HFFc6 (cell line): ENCODE measurements around the gene SRGAP2B. TPM values are rescaled to one million over a fixed set of nuclear protein-coding genes. Genes with fewer than 3 reads are reported as not detected.
"Not testable (repeated sequence)": the region's sequence is repeated elsewhere in the genome, so short reads cannot be mapped to it uniquely, and the experiment has no call there.

Experiments used
- DNase-seq: peaks from one replicate; pipeline ENCODE4 v3.0.0-alpha.2; 2018
- H3K27ac Mint-ChIP-seq: 2 replicates; pipeline ENCODE4 v1.8.0; 2020; ENCODE audit warnings: mild to moderate bottlenecking, mixed read lengths
- H3K27me3 Mint-ChIP-seq: 2 replicates; pipeline ENCODE4 v1.8.0; 2021; ENCODE audit warnings: mild to moderate bottlenecking, moderate library complexity, mixed read lengths; ENCODE audit not compliant: insufficient read depth
- H3K36me3 Mint-ChIP-seq: 2 replicates; pipeline ENCODE4 v1.8.0; 2021; ENCODE audit warnings: low read depth, mixed read lengths
- H3K4me1 Mint-ChIP-seq: 2 replicates; pipeline ENCODE4 v1.8.0; 2020; ENCODE audit warnings: low read depth, mixed read lengths
- H3K4me3 Mint-ChIP-seq: 2 replicates; pipeline ENCODE4 v1.8.0; 2020; ENCODE audit warnings: mild to moderate bottlenecking, moderate library complexity, mixed read lengths
- H3K9me3 Mint-ChIP-seq: 2 replicates; pipeline ENCODE4 v1.8.0; 2020; ENCODE audit warnings: mild to moderate bottlenecking, mixed read lengths
- total RNA-seq, 6 experiments: library from RNA; stranded (reverse); fragmentation: NEBNext Ultra II Directional; extraction: Animal tissue kit (Norgen Biotek cat#: 25700); gene quantifications; 2 replicates in 1 of 6; 3 replicates in 5 of 6; pipeline ENCODE4 v1.2.3, GENCODE V29; 2021

SRGAP2B gene
- total RNA-seq, 6 experiments from 2014 or later, result 30.2 to 61.1 (median 37.5) TPM

GRCh38 chr1:144982802-144983525 lies 112.2 kb downstream of the SRGAP2B start:
- not testable (repeated sequence) for DNase-seq, H3K4me1 Mint-ChIP-seq, H3K4me3 Mint-ChIP-seq, H3K27me3 Mint-ChIP-seq, H3K27ac Mint-ChIP-seq, H3K36me3 Mint-ChIP-seq, H3K9me3 Mint-ChIP-seq

DNA sequence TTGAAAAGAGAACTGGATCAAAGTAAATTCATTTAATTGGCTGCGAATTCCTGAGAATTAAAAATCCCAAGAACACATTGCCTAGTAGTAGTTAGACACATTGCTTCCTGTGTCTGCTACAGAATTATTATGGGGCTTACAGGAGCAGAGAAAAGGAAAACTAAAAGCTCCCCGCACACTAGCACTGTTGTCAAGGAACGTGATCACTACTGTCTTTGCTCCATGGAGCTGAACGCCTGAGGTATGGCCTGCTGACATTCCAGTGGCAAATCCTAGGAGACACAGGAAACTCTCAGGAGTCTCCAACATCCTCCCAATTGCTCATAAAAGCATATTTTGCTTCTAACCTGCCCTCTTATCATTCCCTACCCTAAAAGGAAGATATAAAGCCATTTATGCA lies 114.0 kb downstream of the SRGAP2B start:
- H3K27ac Mint-ChIP-seq, result not testable (repeated sequence)

DNA sequence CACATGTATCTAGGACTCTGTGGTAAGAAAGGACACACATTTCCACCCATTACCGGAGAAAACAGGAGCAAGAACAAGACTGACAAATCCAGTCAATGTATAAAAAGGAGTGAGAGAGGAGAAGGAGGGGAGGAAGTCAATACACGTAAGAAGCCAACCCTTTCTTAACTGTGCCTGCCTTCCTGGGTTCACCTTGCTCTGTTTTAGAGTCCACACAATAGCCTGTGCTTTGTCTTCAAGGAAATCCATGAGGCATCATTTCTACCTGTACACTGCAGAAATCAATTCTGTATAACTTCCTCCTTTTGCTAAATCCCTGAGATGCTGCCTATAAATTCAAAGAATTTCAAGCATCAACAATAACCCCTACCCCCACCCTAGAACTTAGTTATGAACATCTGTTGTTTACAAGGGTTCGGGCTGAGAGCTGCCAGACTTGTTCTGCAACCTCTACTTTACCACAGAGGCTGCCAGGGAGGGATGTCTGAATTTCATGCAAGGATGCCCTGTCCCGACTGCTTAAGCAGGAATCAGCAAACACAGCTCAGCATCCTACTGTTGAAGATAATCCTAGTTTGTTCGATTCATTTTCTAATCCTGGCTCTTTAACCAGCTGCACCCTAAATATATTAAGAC lies 115.0 kb downstream of the SRGAP2B start:
- DNase-seq, H3K27ac Mint-ChIP-seq, H3K4me1 Mint-ChIP-seq, H3K9me3 Mint-ChIP-seq, H3K36me3 Mint-ChIP-seq, H3K4me3 Mint-ChIP-seq, H3K27me3 Mint-ChIP-seq: not testable (repeated sequence)

More for the DNA sequence above, 114.0 kb downstream of the SRGAP2B start:
- not testable (repeated sequence) for H3K36me3 Mint-ChIP-seq, H3K4me1 Mint-ChIP-seq, DNase-seq, H3K27me3 Mint-ChIP-seq, H3K4me3 Mint-ChIP-seq, H3K9me3 Mint-ChIP-seq

- not testable (repeated sequence) for DNase-seq, H3K4me1 Mint-ChIP-seq, H3K9me3 Mint-ChIP-seq, H3K36me3 Mint-ChIP-seq, H3K27ac Mint-ChIP-seq, H3K4me3 Mint-ChIP-seq, H3K27me3 Mint-ChIP-seq
These were observed 117.3 kb downstream of the SRGAP2B start for GRCh38 chr1:144977856-144978255.

DNA sequence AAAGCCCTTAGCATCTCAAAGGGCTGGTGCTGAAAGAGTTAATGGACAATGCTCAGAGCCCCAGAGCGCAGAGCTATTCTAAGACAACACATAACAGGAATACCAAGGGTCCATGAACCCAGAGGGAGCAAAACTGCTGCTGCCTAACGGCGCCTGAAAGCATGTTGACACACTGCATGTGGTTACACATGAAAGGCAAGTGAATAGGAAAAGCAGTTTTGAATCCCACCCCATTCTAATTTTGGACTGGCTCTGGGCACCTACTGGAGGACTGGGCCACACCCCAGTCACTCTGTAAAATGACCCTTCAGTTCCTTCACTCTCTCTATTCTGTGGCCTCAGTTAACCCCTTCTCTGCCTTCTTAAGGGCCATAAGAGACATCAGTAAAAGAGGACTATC lies 123.2 kb downstream of the SRGAP2B start:
- H3K27me3 Mint-ChIP-seq, H3K27ac Mint-ChIP-seq, H3K36me3 Mint-ChIP-seq, H3K4me1 Mint-ChIP-seq, DNase-seq, H3K9me3 Mint-ChIP-seq, H3K4me3 Mint-ChIP-seq: not testable (repeated sequence)

DNA sequence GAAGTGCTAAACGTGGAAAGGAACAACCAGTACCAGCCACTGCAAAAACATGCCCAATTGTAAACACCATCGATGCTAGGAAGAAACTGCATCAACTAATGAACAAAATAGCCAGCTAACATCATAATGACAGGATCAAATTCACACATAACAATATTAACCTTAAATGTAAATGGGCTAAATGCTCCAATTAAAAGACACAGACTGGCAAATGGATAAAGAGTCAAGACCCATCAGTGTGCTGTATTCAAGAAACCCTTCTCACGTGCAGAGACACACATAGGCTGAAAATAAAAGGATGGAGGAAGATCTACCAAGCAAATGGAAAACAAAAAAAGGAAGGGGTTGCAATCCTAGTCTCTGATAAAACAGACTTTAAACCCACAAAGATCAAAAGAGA lies 128.6 kb downstream of the SRGAP2B start:
- DNase-seq, H3K36me3 Mint-ChIP-seq, H3K27ac Mint-ChIP-seq, H3K9me3 Mint-ChIP-seq, H3K4me3 Mint-ChIP-seq, H3K4me1 Mint-ChIP-seq, H3K27me3 Mint-ChIP-seq: not testable (repeated sequence)

GRCh38 chr1:144964765-144965164 lies 130.4 kb downstream of the SRGAP2B start:
- H3K27me3 Mint-ChIP-seq, H3K4me1 Mint-ChIP-seq, DNase-seq, H3K36me3 Mint-ChIP-seq, H3K4me3 Mint-ChIP-seq, H3K9me3 Mint-ChIP-seq, H3K27ac Mint-ChIP-seq: not testable (repeated sequence)

DNA sequence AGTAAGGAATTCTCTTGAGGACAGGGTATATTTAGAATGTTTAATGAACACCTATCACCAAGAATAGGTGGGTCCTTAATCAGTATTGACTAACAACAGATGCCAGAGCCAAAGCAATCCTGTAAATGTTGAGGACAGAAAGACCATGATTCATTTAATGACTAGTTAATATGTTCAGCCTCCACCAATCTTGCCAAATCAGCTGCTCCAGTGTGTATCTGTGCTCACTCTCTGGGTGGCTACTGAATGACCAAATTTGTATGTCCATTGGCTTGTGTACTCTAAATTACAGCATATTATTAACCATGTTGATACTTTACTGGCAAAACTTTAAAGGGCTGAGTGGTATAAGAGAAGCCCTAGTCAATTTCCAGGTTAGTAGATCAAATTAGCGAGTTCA lies 130.9 kb downstream of the SRGAP2B start:
- H3K27ac Mint-ChIP-seq, H3K4me3 Mint-ChIP-seq, H3K4me1 Mint-ChIP-seq, DNase-seq, H3K27me3 Mint-ChIP-seq, H3K9me3 Mint-ChIP-seq, H3K36me3 Mint-ChIP-seq: not testable (repeated sequence)

DNA sequence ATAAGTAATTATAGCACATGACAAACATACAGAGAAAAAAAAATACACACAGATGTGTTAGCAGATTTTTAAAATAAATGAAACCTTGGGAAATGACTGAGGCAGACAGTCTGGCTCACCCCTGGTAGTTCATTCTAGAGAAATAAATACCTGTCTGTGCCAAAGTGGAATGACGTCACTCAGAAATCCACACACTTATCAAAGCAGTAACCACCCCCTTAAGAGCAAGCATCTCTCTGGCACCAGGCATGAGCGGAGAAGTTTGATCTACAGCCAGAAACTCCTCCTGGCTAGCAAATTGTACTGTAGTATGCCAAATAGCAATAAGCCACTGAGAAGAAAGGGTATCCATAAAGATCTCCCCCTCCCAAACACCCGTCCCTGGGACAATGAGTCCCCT lies 131.6 kb downstream of the SRGAP2B start:
- H3K27me3 Mint-ChIP-seq, H3K4me3 Mint-ChIP-seq, H3K4me1 Mint-ChIP-seq, H3K9me3 Mint-ChIP-seq, DNase-seq, H3K36me3 Mint-ChIP-seq, H3K27ac Mint-ChIP-seq: not testable (repeated sequence)

DNA sequence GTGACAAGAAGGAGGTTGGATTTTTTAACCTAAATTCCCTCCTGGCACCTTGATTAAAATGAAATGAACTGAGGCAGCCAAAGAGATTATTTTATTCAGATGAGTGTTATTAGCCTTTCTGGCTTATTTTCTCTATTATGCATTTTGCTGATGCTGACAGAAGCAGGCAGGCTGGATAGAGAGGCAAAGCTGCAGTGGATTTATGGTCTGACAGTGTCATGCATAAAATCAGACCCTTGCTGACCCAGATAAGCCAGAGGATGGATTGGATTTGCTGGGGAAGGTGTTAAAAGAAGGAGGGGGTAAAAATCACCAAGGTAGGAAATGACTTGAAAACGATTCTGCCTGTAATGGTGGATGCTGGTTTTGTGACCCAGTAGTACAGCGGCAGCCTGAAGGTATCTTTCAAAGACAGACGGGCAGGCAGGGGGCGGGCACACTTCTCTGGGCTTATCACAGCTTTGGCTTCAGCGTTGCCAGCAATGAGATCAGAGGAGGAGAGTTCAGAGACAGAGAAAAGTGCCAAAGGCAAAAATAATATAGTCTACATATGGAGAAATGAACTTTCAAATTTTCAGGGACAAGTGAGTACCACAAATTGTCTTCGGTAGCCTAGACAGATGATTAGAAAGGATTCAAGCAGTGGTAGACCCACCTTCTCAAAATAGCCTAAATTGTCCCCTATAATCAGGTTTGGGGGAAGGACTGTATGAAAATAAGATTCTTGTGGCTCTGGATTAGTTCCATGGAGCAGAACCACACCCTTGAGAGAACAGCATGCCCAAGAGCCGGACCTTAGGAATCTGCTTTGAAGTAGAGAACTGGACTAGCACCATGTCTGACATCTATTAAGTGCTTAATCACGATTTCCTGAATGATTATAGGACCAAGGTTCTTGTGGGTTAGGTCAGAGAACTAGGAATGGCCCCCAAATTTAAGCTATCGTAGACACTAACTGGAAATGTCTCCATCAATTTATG lies 133.2 kb downstream of the SRGAP2B start:
- not testable (repeated sequence) for H3K4me3 Mint-ChIP-seq, H3K27me3 Mint-ChIP-seq, H3K9me3 Mint-ChIP-seq, H3K4me1 Mint-ChIP-seq, H3K27ac Mint-ChIP-seq, DNase-seq, H3K36me3 Mint-ChIP-seq

- not testable (repeated sequence) for H3K36me3 Mint-ChIP-seq, H3K4me3 Mint-ChIP-seq, DNase-seq, H3K27ac Mint-ChIP-seq, H3K27me3 Mint-ChIP-seq, H3K4me1 Mint-ChIP-seq, H3K9me3 Mint-ChIP-seq
These were observed 134.1 kb downstream of the SRGAP2B start for GRCh38 chr1:144960929-144961488.

DNA sequence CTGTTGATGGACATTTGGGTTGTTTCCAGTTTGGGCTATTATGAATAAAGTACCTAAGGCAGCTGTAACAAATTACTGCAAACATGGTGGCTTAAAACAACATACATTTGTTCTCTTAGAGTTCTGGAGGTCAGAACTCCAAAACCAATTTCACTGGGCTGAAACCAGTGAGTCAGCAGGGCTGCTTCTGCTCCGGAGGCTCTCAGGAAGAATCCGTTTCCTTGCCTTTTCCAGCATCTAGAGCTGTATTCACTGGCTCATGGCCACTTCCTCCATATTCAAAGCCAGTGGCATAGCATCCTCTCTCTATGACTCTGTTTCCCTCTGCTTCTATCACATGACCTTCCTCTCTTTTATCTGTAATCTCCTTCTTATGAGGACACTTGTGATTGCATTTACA lies 146.7 kb downstream of the SRGAP2B start:
- not testable (repeated sequence) for H3K9me3 Mint-ChIP-seq, H3K36me3 Mint-ChIP-seq, DNase-seq, H3K4me1 Mint-ChIP-seq, H3K27ac Mint-ChIP-seq, H3K27me3 Mint-ChIP-seq, H3K4me3 Mint-ChIP-seq

GRCh38 chr1:144947495-144947894 lies 147.6 kb downstream of the SRGAP2B start:
- not testable (repeated sequence) for DNase-seq, H3K4me3 Mint-ChIP-seq, H3K4me1 Mint-ChIP-seq, H3K27me3 Mint-ChIP-seq, H3K9me3 Mint-ChIP-seq, H3K36me3 Mint-ChIP-seq, H3K27ac Mint-ChIP-seq
